Activated CD4-positive, alpha-beta T cell treated with anti-CD3 and anti-CD28 coated beads, Interleukin-2, amount 50 U/mL, for 4 hours (primary cell): ENCODE measurements around the gene CDC16.

Experiments used
- DNase-seq, 2 experiments: peaks; one replicate each; pipeline ENCODE4 v3.0.0-alpha.2; 2020

Gene CDC16

GRCh38 chr13:114264886-114265611 lies 30.4 kb downstream of the CDC16 start:
- no peak for DNase-seq

GRCh38 chr13:114266241-114266640 lies 31.5 kb downstream of the CDC16 start:
- DNase-seq: no peak

GRCh38 chr13:114268344-114269280 lies 33.9 kb downstream of the CDC16 start:
- DNase-seq: no peak

GRCh38 chr13:114269281-114269770 lies 34.6 kb downstream of the CDC16 start:
- no peak for DNase-seq

- DNase-seq: no peak
Measured at GRCh38 chr13:114272977-114273376, 38.3 kb downstream of the CDC16 start.

DNA sequence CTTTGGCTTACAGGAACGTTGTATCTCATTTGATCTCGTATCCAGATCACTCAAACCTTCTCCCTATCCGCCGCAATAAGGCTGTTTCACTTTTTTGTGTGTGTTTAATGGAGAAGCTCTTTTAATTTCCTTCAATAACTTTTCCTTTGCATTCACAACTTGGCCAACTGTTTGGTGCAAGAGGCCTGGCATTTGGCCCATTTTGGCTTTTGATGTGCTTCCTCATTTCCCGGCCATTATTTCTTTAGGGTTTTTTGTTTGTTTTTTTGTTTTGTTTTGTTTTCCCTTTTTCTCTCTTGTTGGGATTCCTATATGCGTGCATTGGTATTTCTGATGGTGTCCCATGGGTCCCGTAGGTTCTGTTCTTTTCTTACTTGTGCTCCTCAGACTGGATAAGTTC lies 40.6 kb downstream of the CDC16 start:
- no peak for DNase-seq

DNA sequence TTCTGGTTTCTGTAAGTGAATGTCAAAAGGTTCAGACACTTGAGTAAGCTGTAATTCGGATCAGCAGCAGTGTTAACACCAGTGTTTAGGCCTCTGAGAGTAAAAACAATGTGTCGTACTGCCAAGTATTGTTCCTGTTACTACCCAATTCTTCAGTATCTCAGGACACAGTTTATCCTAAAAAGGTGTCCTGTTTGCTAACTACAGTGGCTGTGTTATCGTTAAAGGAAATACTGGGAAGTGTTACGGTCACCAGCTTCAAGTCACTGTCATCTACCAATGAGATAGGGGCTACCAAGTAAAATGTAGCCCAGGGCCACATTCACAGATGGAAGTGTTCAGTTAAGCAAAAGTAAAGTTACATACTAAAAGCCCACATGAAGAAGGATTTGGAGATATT lies 44.4 kb downstream of the CDC16 start:
- DNase-seq: no peak

DNA sequence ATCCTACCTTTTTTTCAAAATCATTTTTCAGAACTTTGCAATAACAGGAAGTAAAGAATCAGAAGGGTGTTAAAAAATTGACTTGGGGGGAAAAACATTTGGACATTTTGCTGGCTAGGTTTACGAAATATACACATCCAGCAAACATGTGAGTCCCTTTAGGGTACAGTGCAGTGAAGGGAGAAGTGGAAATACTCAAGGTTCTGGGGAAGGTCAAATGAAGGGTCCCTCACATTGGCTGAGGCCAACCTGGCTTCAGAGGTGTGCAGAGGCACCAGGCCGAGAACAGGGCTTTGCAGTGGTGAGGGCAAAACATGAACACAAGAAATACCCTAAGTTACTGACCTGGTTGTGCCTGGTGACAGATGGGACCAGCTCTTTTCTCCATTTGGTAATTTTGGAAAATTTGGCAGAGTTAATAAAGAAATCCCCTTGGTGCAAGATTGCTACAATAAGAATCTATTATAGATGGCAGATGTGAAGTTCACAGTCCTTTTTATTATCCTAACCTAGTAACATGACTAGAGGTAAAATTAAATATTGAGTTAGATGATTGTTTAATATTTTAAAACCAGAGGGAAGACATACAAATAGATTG lies 45.2 kb downstream of the CDC16 start:
- DNase-seq: no peak

- peak; percentile 86 to 87 for DNase-seq
Measured at GRCh38 chr13:114281351-114282040, 46.8 kb downstream of the CDC16 start, which contains the start of gene UPF3A. Gene UPF3A, plus strand, starts transcription at chr13:114281601. Its CDS starts 39 bp downstream, at chr13:114281640.

DNA sequence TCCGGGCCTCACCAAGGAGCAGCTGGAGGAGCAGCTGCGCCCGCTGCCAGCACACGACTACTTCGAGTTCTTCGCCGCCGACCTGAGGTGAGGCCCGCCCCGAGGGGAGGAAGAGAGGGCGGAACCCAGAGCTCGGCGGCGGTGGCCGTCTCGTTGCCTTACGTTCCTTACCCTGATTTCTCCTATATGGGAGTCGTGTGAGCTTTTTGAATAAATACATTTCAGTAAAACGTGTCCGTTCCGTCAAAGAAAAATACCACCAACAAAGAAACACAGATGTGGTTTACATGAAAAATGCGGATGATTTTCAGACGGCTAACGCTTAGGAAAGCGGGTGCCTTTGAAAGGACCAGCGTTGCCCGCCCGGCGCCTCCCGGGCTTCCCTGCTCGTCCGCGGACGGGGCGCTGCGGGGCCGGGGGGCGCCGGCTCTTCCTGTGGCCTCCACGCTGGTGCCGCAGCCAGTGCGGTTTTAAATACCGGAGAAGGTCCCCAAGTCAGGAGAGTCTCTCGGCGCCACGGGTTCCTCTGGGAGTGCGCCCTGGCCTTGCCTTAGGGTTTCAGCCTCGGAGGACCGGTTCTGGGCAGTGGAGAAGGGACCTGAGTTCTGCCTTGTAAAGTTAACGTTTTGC lies 47.5 kb downstream of the CDC16 start:
- peak; percentile 55 to 61 for DNase-seq

- no peak for DNase-seq
Measured at GRCh38 chr13:114283576-114283975, 48.9 kb downstream of the CDC16 start.

DNA sequence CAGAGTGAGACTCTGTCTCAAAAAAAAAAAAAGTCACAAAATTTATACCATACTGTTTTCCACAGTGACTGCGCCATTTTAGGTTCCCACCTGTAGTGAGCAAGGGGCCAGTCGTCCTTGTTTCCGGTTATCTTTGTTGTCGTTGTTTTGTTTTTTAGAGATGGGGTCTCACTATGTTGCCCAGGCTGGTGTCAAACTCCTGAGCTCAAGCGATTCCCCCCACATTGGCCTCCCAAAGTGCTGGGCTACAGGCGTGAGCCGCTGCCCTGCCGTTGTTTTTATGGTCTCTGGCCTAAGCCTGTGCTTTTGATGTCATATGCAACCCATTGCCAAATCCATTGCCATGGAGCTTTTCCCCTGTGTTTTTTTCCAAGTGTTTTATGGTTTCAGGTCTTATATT lies 50.0 kb downstream of the CDC16 start:
- DNase-seq: no peak

GRCh38 chr13:114285166-114285808 lies 50.6 kb downstream of the CDC16 start:
- no peak for DNase-seq

DNA sequence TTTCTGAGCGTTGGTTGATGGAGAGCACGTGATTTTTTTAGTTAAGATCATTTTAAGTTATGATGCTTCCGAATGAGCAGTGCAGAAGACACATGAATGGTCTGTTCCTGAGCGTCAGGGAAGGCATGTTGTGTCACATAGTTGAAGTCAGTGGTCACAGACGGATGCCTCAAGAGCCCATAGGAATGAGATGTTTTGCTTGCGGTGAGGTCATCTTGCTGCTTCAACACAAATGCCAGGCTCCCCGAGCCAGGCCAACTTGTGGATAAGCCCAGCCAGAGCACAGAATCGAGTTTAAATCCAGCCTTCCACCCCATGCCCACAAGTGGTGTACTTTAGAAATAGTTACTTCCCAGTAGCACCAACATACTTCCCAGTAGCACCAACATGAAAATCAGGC lies 52.1 kb downstream of the CDC16 start:
- DNase-seq: no peak

DNA sequence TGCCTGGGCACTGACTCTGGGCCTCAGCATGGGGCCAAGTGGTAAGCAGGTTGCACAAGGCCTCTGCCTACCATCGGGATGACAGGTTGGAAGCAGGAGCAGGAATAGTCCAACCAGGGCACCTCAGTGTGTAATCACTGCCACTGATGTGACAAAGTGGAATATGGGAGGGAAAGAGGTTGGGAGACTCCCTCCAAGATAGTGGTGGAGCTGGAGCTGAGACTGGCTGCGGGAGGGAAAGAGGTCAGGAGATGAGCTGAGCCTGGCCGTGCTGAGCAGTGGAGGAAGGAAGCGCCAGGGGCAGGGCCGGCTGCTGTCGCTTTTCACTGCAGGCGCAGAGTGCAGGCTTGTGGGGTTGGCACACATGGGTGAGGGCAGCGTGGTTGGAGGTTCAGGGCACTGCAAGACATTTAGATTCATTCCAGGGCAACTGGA lies 53.5 kb downstream of the CDC16 start:
- DNase-seq: no peak

DNA sequence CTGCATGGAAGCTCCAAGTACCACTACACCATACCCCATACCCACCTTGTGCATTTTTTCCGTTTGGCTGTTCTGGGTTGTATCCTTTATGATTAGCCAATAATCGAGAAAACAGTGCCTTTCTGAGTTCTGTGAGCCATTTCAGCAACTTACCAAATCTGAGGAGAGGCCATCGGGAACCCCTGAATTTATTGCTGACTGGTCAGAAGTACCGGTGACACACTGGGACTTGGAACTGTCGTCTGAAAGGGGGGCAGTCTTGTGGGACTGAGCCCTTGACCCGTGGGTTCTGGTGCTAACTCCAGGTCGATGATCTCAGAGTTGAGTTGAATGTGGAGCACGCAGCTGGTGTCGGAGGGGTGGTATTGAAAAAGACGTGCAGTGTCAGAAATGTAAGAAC lies 61.8 kb downstream of the CDC16 start:
- DNase-seq: no peak

DNA sequence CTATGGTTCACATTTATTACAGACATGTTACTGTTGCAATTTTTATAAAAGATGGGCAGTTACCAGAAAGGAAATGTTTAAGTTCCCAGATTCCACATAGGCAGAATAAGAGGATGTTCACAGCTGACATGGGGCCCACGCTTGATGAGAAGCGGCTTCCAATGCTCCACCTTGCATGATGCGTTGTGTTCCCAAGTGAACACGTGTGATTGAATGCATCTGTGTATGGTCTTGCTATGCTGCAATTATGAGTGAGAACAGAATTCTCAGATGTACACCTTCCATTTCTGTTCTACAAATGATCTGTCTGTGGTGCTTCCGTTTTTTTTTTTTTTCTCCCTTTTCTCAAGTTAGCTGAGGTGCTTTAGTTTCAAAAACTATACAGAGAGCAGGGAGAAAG lies 62.2 kb downstream of the CDC16 start:
- DNase-seq: no peak

GRCh38 chr13:114298866-114299265 lies 64.2 kb downstream of the CDC16 start:
- no peak for DNase-seq

DNA sequence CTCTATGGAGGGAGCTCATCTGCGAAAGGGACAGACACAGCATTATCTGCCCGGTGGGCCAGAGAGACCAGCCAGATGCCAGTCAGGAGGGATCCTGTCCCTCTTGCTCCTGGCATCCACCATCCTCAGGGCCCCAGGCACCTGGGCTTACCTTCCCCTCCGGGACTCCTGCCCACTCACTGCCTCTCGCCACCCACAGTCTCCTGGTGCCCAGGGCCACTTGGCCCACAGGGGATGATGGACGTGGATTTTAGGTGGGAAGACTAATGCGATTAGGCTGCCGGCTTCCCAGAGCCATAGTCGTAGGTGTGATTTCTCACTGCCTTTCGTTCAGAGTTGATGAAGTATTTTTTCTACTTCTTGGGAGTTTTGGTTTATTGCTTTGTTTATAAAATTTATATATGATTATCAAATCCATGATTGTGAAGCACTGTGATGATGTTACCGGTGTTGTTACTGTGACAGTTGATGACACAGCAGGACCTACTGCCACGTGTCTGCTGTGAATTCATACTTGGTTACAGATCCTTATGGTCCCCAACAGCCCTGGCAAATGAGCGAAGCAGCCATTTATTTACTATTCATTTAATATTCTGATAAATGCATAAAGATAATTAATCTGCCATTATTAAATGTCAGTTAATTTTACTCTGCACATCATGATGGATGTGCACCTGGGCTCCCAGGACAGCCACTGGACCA lies 65.1 kb downstream of the CDC16 start:
- DNase-seq: no peak

- no peak for DNase-seq
Measured at GRCh38 chr13:114303700-114304327, 69.1 kb downstream of the CDC16 start.
